Endothelial cell of umbilical vein (primary cell): Measurements from ENCODE around the gene KRTAP3-2. TPM values are rescaled to one million over a fixed set of nuclear protein-coding genes. Genes with fewer than 3 reads are reported as not detected.

Source experiments
- BruUV-seq: library from RNA; stranded (reverse); fragments of 400-500 nt; replicated peaks from 2 replicates; lab custom pipeline; 2021; lab: Mats Ljungman, UMichigan
- CTCF ChIA-PET: fragments of 300-600, 350-600 bp; sonication (Branson Sonifier 250); formaldehyde crosslinking; loops from one replicate; lab custom pipeline; 2021; ENCODE audit warnings: antibody characterized with exemption, inconsistent platforms; lab: Charles Lee
- POLR2A ChIA-PET: fragments of 300-600, 350-600 bp; sonication (Branson Sonifier 250); formaldehyde crosslinking; loops from one replicate; lab custom pipeline; 2021; ENCODE audit warnings: antibody characterized with exemption, inconsistent platforms; lab: Charles Lee
- DNase-seq: peaks from one replicate; pipeline ENCODE4 v3.0.0-alpha.2; 2011; ENCODE audit warnings: low read depth, low spot score
- FAIRE-seq: peaks from 2 replicates; lab custom pipeline; 2011; peaks lifted over from hg19 to GRCh38; lab: Jason Lieb, UNC
- H2AFZ ChIP-seq: 2 replicates; pipeline ENCODE4 v1.6.0; 2012; ENCODE audit warnings: low read depth, low read length, control low read depth, inconsistent platforms
- H3K27ac ChIP-seq: 2 replicates; pipeline ENCODE4 v1.5.1; 2011; ENCODE audit warnings: low read depth, mild to moderate bottlenecking, control low read depth, low read length, moderate library complexity; ENCODE audit not compliant: insufficient read depth
- H3K27me3 ChIP-seq, 2 experiments: 2 replicates each; pipeline versions ENCODE4 v1.6.0 to v1.6.1; 2011; ENCODE audit warnings: low read length in 2 of 2, mixed read lengths in 1 of 2; ENCODE audit not compliant: control insufficient read depth in 2 of 2, insufficient read depth in 2 of 2
- H3K36me3 ChIP-seq, 2 experiments: 2 replicates in 1 of 2; 3 replicates in 1 of 2; pipeline ENCODE4 v1.5.1; 2011; ENCODE audit warnings: low read length in 2 of 2, mild to moderate bottlenecking in 1 of 2, moderate library complexity in 1 of 2; ENCODE audit not compliant: control insufficient read depth in 2 of 2, insufficient read depth in 2 of 2; ENCODE audit errors: extremely low read depth in 1 of 2
- H3K4me1 ChIP-seq: 3 replicates; pipeline ENCODE4 v1.5.1; 2011; ENCODE audit warnings: mild to moderate bottlenecking, low read length; ENCODE audit not compliant: control insufficient read depth, insufficient read depth; ENCODE audit errors: extremely low read depth
- H3K4me2 ChIP-seq: 2 replicates; pipeline ENCODE4 v1.6.1; 2011; ENCODE audit warnings: low read length, control low read depth, mixed read lengths; ENCODE audit not compliant: insufficient read depth
- H3K4me3 ChIP-seq, 3 experiments: fragments of 200-600 bp in 1 of 3; sonication (generic), shearing (Covaris generic) in 1 of 3; replicated peaks in 1 of 3; 2 replicates each; pipeline ENCODE4 v1.5.1; 2011 to 2016; ENCODE audit warnings: control low read depth in 3 of 3, low read length in 3 of 3, mild to moderate bottlenecking in 2 of 3, inconsistent platforms in 1 of 3, low read depth in 1 of 3, moderate library complexity in 1 of 3; ENCODE audit not compliant: insufficient read depth in 1 of 3
- H3K79me2 ChIP-seq: 2 replicates; pipeline ENCODE4 v1.6.0; 2012; ENCODE audit warnings: low read length, inconsistent platforms; ENCODE audit not compliant: control insufficient read depth, insufficient read depth
- H3K9ac ChIP-seq: replicated peaks from 2 replicates; pipeline ENCODE3; 2011; ENCODE audit warnings: low read length, control low read depth; ENCODE audit not compliant: insufficient read depth; ENCODE audit errors: extremely low read depth
- H3K9me1 ChIP-seq: replicated peaks from 3 replicates; pipeline ENCODE4 v1.6.0; 2011; ENCODE audit warnings: mild to moderate bottlenecking, low read length; ENCODE audit not compliant: control insufficient read depth, insufficient read depth; ENCODE audit errors: extremely low read depth
- H3K9me3 ChIP-seq: replicated peaks from 2 replicates; pipeline ENCODE4 v1.5.1; 2012; ENCODE audit warnings: low read length, inconsistent platforms; ENCODE audit not compliant: control insufficient read depth, insufficient read depth
- H4K20me1 ChIP-seq: replicated peaks from 2 replicates; pipeline ENCODE3; 2011; ENCODE audit warnings: mild to moderate bottlenecking, low read length; ENCODE audit not compliant: control insufficient read depth, insufficient read depth; ENCODE audit errors: extremely low read depth
- CTCF ChIP-seq, 2 donors: IDR thresholded peaks; 1 replicate in 1 of 2; 2 replicates in 1 of 2; pipeline ENCODE4 v1.5.1; 2011; ENCODE audit warnings: low read length in 2 of 2, mild to moderate bottlenecking in 2 of 2, moderate library complexity in 2 of 2, control low read depth in 1 of 2, inconsistent platforms in 1 of 2, low read depth in 1 of 2; ENCODE audit not compliant: insufficient read depth in 1 of 2; ENCODE audit errors: extremely low read depth in 1 of 2
- EZH2 ChIP-seq: IDR thresholded peaks from 2 replicates; pipeline ENCODE4 v1.6.1; 2012; ENCODE audit warnings: borderline replicate concordance, low read depth, mild to moderate bottlenecking, moderate library complexity, low read length, inconsistent platforms; ENCODE audit not compliant: severe bottlenecking
- FOS ChIP-seq: IDR thresholded peaks from 2 replicates; pipeline ENCODE4 v1.6.1; 2011; ENCODE audit warnings: mild to moderate bottlenecking, low read length, moderate library complexity, borderline replicate concordance; ENCODE audit not compliant: insufficient read depth
- GATA2 ChIP-seq: IDR thresholded peaks from 2 replicates; pipeline ENCODE4 v1.7.0; 2011; ENCODE audit warnings: low read depth, mild to moderate bottlenecking, moderate library complexity, mixed read lengths, low read length; ENCODE audit not compliant: insufficient read length, insufficient read depth
- JUN ChIP-seq: IDR thresholded peaks from 2 replicates; pipeline ENCODE4 v1.6.1; 2011; ENCODE audit warnings: borderline replicate concordance, low read depth; ENCODE audit not compliant: insufficient read length, insufficient read depth
- MAX ChIP-seq: IDR thresholded peaks from 2 replicates; pipeline ENCODE4 v1.6.1; 2011; ENCODE audit not compliant: insufficient read depth, insufficient read length
- MYC ChIP-seq: IDR thresholded peaks from one replicate; pipeline ENCODE4 v1.6.1; 2011; ENCODE audit warnings: mild to moderate bottlenecking, low read depth, low read length
- POLR2A ChIP-seq: IDR thresholded peaks from 2 replicates; pipeline ENCODE4 v1.6.1; 2012; ENCODE audit warnings: low read depth, mild to moderate bottlenecking, control low read depth, low read length
- POLR2AphosphoS5 ChIP-seq: IDR thresholded peaks from 2 replicates; pipeline ENCODE4 v1.6.1; 2012; ENCODE audit warnings: low read depth, mild to moderate bottlenecking, control low read depth, low read length, moderate library complexity; ENCODE audit not compliant: insufficient read depth
- dilution Hi-C: fragments of 300-500 bp; cut with MboI; formaldehyde crosslinking; loops from one replicate; pipeline ENCODE4 v1.15.0; 2019; ENCODE audit warnings: low sequenced_read_pairs; ENCODE audit not compliant: extremely low pct_ligation_motif_present
- intact Hi-C: fragments of 100-400 bp; cut with micrococcal nuclease; formaldehyde crosslinking; loops from one replicate; pipeline ENCODE4 v1.10.0; 2022
- polyA plus RNA-seq, 4 experiments: library from polyadenylated mRNA; depleted of rRNA in 3 of 4; stranded (reverse) in 3 of 4; unstranded in 1 of 4; fragments of >200 nt; gene quantifications; 2 replicates each; pipeline versions ENCODE4 v1.2.1 to v1.2.3, GENCODE V29; 2011 to 2012; ENCODE audit warnings: missing spikeins in 1 of 4
- total RNA-seq: library from RNA; stranded (reverse); gene quantifications from 2 replicates; pipeline ENCODE4 v1.2.3, GENCODE V29; 2021

The KRTAP3-2 gene
- total and polyA plus RNA-seq, 2 donors (not counting 3 experiments of a cell fraction or from before 2014, with no cell fraction given) = not detected

DNA sequence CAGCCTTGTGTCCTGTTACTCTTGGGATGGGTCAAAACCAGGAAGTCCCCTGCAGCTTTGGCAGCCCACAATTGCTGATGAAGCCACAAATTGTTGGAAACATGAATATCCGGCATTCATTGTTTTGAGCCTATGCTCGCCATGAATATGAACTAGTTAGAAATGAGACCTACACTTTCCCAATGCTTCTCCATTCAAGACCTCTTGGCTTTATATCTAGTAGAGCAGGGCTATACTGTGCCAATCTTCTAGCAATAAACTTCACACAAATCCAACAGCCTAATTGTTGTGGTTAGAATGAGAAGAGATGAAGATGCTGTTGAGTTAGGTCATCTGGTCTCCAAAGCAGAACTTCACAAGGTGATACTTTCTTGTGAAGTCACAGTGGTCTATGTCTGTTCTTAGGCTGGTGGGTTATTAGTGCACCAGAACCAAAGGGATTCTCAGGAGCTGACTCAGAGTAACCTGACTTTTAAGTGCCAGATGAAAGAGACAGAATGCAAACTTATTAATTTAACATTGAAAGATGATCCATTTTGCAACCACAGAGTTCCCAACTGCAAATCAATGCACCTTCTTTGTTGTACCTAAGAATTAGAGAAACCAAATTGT, 48.6 kb downstream of the KRTAP3-2 start:
- dilution Hi-C loops = no loop called here
- no peak for DNase-seq
- Histone ChIP-seq H3K9me1 (no peaks in the 10 kb centered on the region), H4K20me1 (no peaks in the 10 kb centered on the region), H2AFZ (no peak overlapping the region), H3K4me3 (no peak overlapping the region), H3K27ac (no peak overlapping the region), H3K36me3 (no peaks in the 10 kb centered on the region), H3K79me2 (no peaks in the 10 kb centered on the region), H3K27me3 (peaks cover 13 to 15% of the 10 kb centered on the region in 2 experiments), H3K9ac (no peak overlapping the region), H3K4me1 (no peaks in the 10 kb centered on the region), H3K4me2 (no peak overlapping the region), H3K9me3 (no peaks in the 10 kb centered on the region)
- CTCF ChIA-PET = no interaction called here
- no TSS peak for BruUV-seq
- no peak for TF ChIP-seq POLR2AphosphoS5
- TF ChIP-seq EZH2 = no peak
- TF ChIP-seq FOS = no peak
- POLR2A ChIA-PET = no interaction called here
- intact Hi-C loops = no loop called here
- no peak for FAIRE-seq

GRCh38 chr17:40950176-40950575, 49.5 kb downstream of the KRTAP3-2 start:
- TF ChIP-seq CTCF (IDR thresholded peaks at IDR 0.05; ENCODE audit: extremely low read depth in 1 of 2, insufficient read depth in 1 of 2, low read depth in 1 of 2, low read length in 2 of 2) (no peak), MAX (no peak), FOS (no peak), POLR2AphosphoS5 (no peak), MYC (no peak), EZH2 (no peak), JUN (no peak), GATA2 (no peak), POLR2A (no peak)
- FAIRE-seq (no peak), DNase-seq (no peak)
- Histone ChIP-seq H3K27me3 (peaks cover 13 to 15% of the 10 kb centered on the region in 2 experiments), H2AFZ (no peak overlapping the region), H3K9me1 (no peaks in the 10 kb centered on the region), H3K27ac (no peak overlapping the region), H3K9ac (no peak overlapping the region), H3K79me2 (no peaks in the 10 kb centered on the region), H3K36me3 (no peaks in the 10 kb centered on the region), H3K9me3 (no peaks in the 10 kb centered on the region), H4K20me1 (no peaks in the 10 kb centered on the region), H3K4me3 (no peak overlapping the region), H3K4me1 (no peaks in the 10 kb centered on the region), H3K4me2 (no peak overlapping the region)
- intact Hi-C loops = no loop called here
- POLR2A ChIA-PET = interaction anchor here (0.6 kb wide), 1 partner anchor 729 kb away, joined by 5 read pairs; no protein-coding TSS in a partner anchor
- dilution Hi-C loops = no loop called here
- no TSS peak for BruUV-seq
- CTCF ChIA-PET = interaction anchor here (1.3 kb wide), 1 partner anchor 9 kb away, joined by 3 read pairs; no protein-coding TSS in a partner anchor
